ENCODE measurements around the gene PYURF.

Gene PYURF

DNA sequence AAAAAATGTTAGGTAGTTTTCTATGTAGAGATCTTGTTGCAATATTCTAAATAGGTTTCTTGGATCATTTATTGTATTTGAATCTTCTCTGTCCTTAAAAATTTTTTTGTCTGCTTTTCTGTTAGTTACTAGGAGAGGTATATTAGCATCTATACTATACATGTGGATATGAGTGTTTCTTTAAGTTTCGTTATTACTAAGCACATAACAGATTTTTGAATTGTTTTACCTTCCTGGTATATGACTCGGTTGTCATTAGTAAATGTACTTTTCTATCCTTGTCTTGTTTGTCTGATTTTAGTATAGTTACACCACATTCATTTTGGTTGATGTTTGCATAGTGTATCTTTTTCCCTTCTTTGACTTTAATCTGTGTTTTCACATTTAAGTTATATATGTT lies 20.2 kb downstream of the PYURF start:
- no peak for DNase-seq

DNA sequence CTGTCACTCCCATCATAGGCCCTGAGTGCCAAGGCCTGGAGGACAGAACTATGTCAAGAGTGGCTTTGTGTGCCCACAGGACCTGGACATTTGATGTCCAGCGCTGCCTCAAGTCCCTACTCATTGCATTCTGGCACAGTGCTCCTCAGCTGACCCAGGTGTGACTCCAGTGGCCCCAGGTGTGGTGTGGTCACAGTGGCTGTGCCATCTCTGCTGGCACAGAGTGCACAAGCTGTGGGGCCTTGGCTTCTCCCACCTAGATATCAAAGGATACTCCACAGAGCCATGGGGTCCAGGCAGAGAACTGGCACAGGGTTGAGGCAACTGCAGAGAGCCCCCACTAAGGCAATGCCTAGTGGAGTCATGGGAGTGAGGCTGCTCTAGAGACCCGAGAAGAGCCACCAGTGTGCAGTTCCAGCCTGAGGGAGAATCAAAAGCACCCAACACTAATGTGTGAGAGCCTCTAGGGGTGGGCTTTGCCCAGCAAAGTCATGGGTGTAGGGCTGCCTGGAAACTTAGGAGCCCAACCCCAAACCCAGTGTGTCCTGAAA lies 25.6 kb downstream of the PYURF start:
- DNase-seq = no peak

DNA sequence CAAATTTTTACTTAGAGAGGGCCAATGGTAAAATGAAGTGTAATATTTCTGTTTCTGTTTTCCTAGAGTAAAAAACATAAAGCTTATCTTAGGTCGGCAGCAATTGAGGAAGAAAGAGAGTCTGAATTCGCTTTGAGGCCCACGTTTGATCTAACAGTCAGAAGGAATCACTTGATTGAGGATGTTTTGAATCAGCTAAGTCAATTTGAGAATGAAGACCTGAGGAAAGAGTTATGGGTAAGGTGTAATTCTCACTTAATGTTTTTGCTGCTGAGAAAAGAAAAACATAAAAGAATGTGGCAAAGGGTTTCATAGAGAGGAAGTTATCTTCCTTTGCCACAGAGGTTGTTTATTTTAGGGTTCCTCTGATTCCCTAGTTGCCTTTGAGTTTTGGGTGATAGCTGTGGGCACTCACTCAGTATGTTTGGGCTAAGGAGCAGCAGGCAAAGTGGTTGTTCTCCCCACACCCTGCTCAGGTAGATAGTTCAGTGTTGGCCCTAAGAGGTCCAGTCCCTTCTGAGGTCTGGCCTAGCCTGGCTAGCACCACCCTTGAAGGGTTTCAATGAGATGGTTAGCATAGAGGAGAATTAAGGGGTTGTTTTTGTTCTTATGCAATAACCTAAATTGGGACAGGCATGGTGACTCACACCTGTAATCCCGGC lies 34.3 kb downstream of the PYURF start:
- DNase-seq = no peak

DNA sequence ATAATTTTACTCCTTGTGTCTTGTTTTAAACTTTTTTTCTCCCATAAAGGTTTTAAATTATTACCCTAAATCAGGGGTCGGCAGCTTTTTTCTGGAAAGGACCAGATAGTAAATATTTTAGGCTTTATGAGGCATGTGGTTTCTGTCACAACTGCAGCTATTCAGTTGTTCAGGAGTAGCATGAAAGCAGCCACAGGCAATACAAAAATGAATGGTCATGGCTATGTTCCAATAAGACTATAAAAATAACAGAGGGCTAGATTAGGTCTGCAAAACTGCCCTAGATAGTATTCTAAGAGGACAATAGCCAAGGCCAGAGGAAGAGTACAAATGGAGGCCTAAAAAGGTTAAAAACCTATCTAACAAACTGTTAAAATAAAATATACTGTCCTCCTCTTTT lies 42.0 kb downstream of the PYURF start:
- no peak for DNase-seq

DNA sequence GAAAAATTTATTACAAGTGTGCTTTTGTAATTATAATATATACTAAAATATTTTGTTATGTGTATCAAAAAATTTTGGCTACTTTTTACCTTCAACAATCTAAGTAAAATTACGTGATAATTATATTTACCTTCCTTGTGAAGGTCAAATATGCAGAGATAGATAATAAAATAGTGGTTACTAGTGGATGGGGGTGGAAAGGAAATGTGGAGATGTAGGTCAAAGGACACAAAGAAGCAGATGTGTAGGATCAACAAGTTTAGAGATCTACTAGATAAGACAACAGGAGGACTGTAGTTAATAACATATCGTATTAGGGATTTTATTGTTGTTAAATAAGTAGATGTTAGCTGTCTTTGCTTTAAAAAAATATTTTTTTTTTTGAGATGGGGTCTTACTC lies 45.3 kb downstream of the PYURF start:
- no peak for DNase-seq

DNA sequence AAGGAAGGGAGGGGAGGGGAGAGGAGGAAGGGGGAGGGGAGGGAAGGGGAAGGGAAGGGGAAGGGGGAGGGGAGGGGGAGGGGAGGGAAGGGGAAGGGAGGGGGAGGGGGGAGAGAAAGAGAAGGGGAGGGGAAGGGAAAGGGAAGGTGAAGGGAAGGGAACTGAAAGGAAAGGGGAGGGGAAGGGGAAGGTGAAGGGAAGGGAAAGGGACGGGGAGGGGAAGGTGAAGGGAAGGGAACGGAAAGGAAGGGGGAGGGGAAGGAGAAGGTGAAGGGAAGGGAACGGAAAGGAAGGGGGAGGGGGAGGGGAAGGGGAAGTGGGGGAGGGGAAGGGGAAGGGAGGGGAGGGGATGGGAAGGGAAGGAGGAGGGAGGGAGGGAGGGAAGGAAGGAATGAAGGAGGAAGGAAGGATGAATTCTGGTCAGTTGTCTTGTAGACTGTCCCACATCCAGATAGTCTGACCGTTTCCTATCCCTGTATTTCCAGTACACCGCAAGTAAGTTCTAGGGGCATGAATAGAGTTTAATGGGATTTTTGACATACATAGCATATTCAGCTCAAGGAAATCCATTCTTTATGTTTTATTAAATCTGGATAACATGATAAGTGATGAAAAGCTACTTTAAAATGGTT lies 46.2 kb downstream of the PYURF start:
- no peak for DNase-seq

Measured in activated T-cell treated with anti-CD3 and anti-CD28 coated beads for 4 hours (primary cell).